Mesendoderm (in vitro differentiated cells): ENCODE measurements around the gene MARK3.
A peak's percentile ranks its signal among the peaks of the same experiment; 100 is the strongest.

Experiments
- DNase-seq: peaks from one replicate; pipeline ENCODE4 v3.0.0; 2013
- H2AK5ac ChIP-seq: 2 replicates; pipeline ENCODE4 v1.6.1; 2013; ENCODE audit warnings: low read length, inconsistent platforms
- H2BK120ac ChIP-seq: 2 replicates; pipeline ENCODE4 v1.6.1; 2013; ENCODE audit warnings: low read depth, mild to moderate bottlenecking, low read length, moderate library complexity, mixed read lengths
- H2BK15ac ChIP-seq: replicated peaks from 2 replicates; pipeline ENCODE4 v1.6.1; 2013; ENCODE audit warnings: low read depth, mild to moderate bottlenecking, moderate library complexity
- H2BK5ac ChIP-seq: 2 replicates; pipeline ENCODE4 v1.6.1; 2013; ENCODE audit warnings: low read length, inconsistent platforms
- H3K18ac ChIP-seq: 2 replicates; pipeline ENCODE4 v1.6.1; 2013; ENCODE audit warnings: mild to moderate bottlenecking, low read length, mixed read lengths
- H3K23ac ChIP-seq: one replicate; pipeline ENCODE4 v1.6.1; 2013; ENCODE audit warnings: low read length
- H3K27ac ChIP-seq: 2 replicates; pipeline ENCODE4 v1.5.1; 2013; ENCODE audit warnings: low read depth, mild to moderate bottlenecking, inconsistent platforms, low read length, moderate library complexity
- H3K27me3 ChIP-seq: 2 replicates; pipeline ENCODE4 v1.6.1; 2013; ENCODE audit warnings: low read length, control low read depth, mild to moderate bottlenecking, inconsistent platforms; ENCODE audit not compliant: insufficient read depth, poor library complexity
- H3K36me3 ChIP-seq: 2 replicates; pipeline ENCODE4 v1.6.1; 2013; ENCODE audit warnings: low read length, inconsistent platforms; ENCODE audit not compliant: control insufficient read depth, insufficient read depth
- H3K4ac ChIP-seq: one replicate; pipeline ENCODE4 v1.6.1; 2013; ENCODE audit warnings: low read depth, mild to moderate bottlenecking, low read length, moderate library complexity
- H3K4me1 ChIP-seq: 2 replicates; pipeline ENCODE4 v1.6.1; 2013; ENCODE audit warnings: low read depth, low read length, inconsistent platforms; ENCODE audit not compliant: control insufficient read depth
- H3K4me2 ChIP-seq: 2 replicates; pipeline ENCODE4 v1.6.1; 2013; ENCODE audit warnings: low read length
- H3K4me3 ChIP-seq: 2 replicates; pipeline ENCODE4 v1.5.1; 2013; ENCODE audit warnings: mild to moderate bottlenecking, low read length
- H3K56ac ChIP-seq: one replicate; pipeline ENCODE4 v1.6.1; 2013; ENCODE audit warnings: low read length
- H3K79me1 ChIP-seq: 2 replicates; pipeline ENCODE4 v1.6.1; 2013; ENCODE audit warnings: low read length, inconsistent platforms
- H3K79me2 ChIP-seq: 2 replicates; pipeline ENCODE4 v1.6.1; 2013; ENCODE audit warnings: mild to moderate bottlenecking, low read length; ENCODE audit not compliant: control insufficient read depth, insufficient read depth
- H3K9ac ChIP-seq: 2 replicates; pipeline ENCODE4 v1.6.1; 2013; ENCODE audit warnings: low read length, inconsistent platforms
- H4K5ac ChIP-seq: one replicate; pipeline ENCODE4 v1.6.1; 2013; ENCODE audit warnings: low read length
- H4K8ac ChIP-seq: one replicate; pipeline ENCODE4 v1.6.1; 2013; ENCODE audit warnings: low read depth, mild to moderate bottlenecking, control low read depth, low read length, moderate library complexity
- WGBS: extraction: QIAGEN DNeasy Blood & Tissue Kit; methylation state at CpG from one replicate; pipeline ENCODE4 v1.1.7; 2013; ENCODE audit warnings: low lambda C conversion rate, missing lambda C conversion rate; ENCODE audit not compliant: insufficient coverage; ENCODE audit errors: extremely low coverage; 5-methylcytosine and 5-hydroxymethylcytosine counted together

Gene MARK3

GRCh38 chr14:103388664-103389063 lies 3.4 kb downstream of the MARK3 start:
- Histone ChIP-seq H3K4me1 (peaks cover 4% of the 10 kb centered on the region), H2BK5ac (no peak overlapping the region), H3K27me3 (no peaks in the 10 kb centered on the region), H4K8ac (no peak overlapping the region), H3K56ac (no peak overlapping the region), H3K36me3 (no peaks in the 10 kb centered on the region), H3K23ac (no peak overlapping the region), H3K18ac (no peak overlapping the region), H3K79me1 (peaks cover 6% of the 10 kb centered on the region), H3K9ac (no peak overlapping the region), H2AK5ac (no peak overlapping the region), H3K4ac (no peak overlapping the region), H3K27ac (no peak overlapping the region), H3K4me3 (no peak overlapping the region), H4K5ac (no peak overlapping the region), H2BK15ac (no peak overlapping the region), H2BK120ac (no peak overlapping the region), H3K79me2 (peaks cover 55% of the 10 kb centered on the region), H3K4me2 (no peak overlapping the region)
- no peak for DNase-seq
- WGBS: no CpG with 5 or more reads among the region's 1 CpG

- WGBS: no CpG with 5 or more reads among the region's 4 CpGs
- Histone ChIP-seq H4K8ac (no peak overlapping the region), H4K5ac (no peak overlapping the region), H3K56ac (no peak overlapping the region), H3K27me3 (no peaks in the 10 kb centered on the region), H3K4me3 (no peak overlapping the region), H3K23ac (no peak overlapping the region), H2BK15ac (no peak overlapping the region), H3K18ac (no peak overlapping the region), H2BK120ac (no peak overlapping the region), H3K4me2 (no peak overlapping the region), H3K4ac (no peak overlapping the region), H2AK5ac (no peak overlapping the region), H2BK5ac (no peak overlapping the region), H3K27ac (no peak overlapping the region), H3K36me3 (no peaks in the 10 kb centered on the region), H3K9ac (no peak overlapping the region), H3K79me2 (peaks cover 63% of the 10 kb centered on the region), H3K79me1 (peaks cover 11% of the 10 kb centered on the region), H3K4me1 (peaks cover 2% of the 10 kb centered on the region)
- no peak for DNase-seq
Measured at GRCh38 chr14:103390605-103391004, 5.4 kb downstream of the MARK3 start.

DNA sequence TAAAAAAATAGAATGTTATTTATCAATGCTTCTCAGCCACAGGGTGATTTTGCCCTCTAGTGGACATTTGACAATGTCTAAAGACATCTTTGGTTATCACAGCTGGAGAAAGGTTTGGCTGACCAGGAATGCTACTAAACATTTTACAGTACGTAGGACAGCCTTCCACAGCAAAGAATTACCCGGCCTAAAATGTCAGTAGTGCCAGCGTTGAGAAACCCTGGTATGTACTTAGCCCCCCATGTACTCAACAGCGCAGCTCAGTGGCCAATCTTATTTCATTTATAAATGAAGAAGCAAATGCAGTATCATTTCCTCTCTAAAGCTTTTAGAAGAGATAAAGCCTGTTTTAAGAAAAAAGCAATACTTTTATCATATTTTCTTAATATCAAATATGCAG lies 5.8 kb downstream of the MARK3 start:
- H4K8ac ChIP-seq: no peak overlapping the region
- H3K4me1 ChIP-seq: peaks cover 2% of the 10 kb centered on the region
- no peak overlapping the region for H2BK15ac ChIP-seq
- H2AK5ac ChIP-seq: no peak overlapping the region
- H3K27me3 ChIP-seq: no peaks in the 10 kb centered on the region
- no peak overlapping the region for H4K5ac ChIP-seq
- H2BK120ac ChIP-seq: no peak overlapping the region
- no CpG with 5 or more reads among the region's 4 CpGs for WGBS
- no peak overlapping the region for H3K27ac ChIP-seq
- H3K79me1 ChIP-seq: peaks cover 10% of the 10 kb centered on the region
- H2BK5ac ChIP-seq: no peak overlapping the region
- H3K79me2 ChIP-seq: peaks cover 63% of the 10 kb centered on the region
- no peaks in the 10 kb centered on the region for H3K36me3 ChIP-seq
- H3K9ac ChIP-seq: no peak overlapping the region
- H3K4me2 ChIP-seq: no peak overlapping the region
- DNase-seq: peak; percentile 63
- H3K56ac ChIP-seq: no peak overlapping the region
- no peak overlapping the region for H3K4ac ChIP-seq
- no peak overlapping the region for H3K18ac ChIP-seq
- H3K4me3 ChIP-seq: no peak overlapping the region
- H3K23ac ChIP-seq: no peak overlapping the region

GRCh38 chr14:103392106-103392505 lies 6.9 kb downstream of the MARK3 start:
- Histone ChIP-seq H3K79me1 (peaks cover 10% of the 10 kb centered on the region), H2BK5ac (no peak overlapping the region), H3K23ac (no peak overlapping the region), H3K4me3 (no peak overlapping the region), H3K56ac (no peak overlapping the region), H4K8ac (no peak overlapping the region), H3K36me3 (no peaks in the 10 kb centered on the region), H4K5ac (no peak overlapping the region), H3K9ac (no peak overlapping the region), H3K18ac (no peak overlapping the region), H2BK15ac (no peak overlapping the region), H2BK120ac (no peak overlapping the region), H3K4ac (no peak overlapping the region), H3K79me2 (peaks cover 59% of the 10 kb centered on the region), H2AK5ac (no peak overlapping the region), H3K27me3 (no peaks in the 10 kb centered on the region), H3K4me1 (peaks cover under 1% of the 10 kb centered on the region), H3K27ac (no peak overlapping the region), H3K4me2 (no peak overlapping the region)
- WGBS: no CpG with 5 or more reads among the region's 5 CpGs
- no peak for DNase-seq

- no peak overlapping the region for H3K27ac ChIP-seq
- no peak for DNase-seq
- no peak overlapping the region for H3K4ac ChIP-seq
- no peak overlapping the region for H2BK5ac ChIP-seq
- H4K8ac ChIP-seq: no peak overlapping the region
- no peaks in the 10 kb centered on the region for H3K27me3 ChIP-seq
- H3K4me2 ChIP-seq: no peak overlapping the region
- H3K79me1 ChIP-seq: peaks cover 10% of the 10 kb centered on the region
- no peak overlapping the region for H2BK15ac ChIP-seq
- no peak overlapping the region for H3K56ac ChIP-seq
- H4K5ac ChIP-seq: no peak overlapping the region
- no peaks in the 10 kb centered on the region for H3K36me3 ChIP-seq
- H2BK120ac ChIP-seq: no peak overlapping the region
- WGBS: no CpG with 5 or more reads among the region's 8 CpGs
- H3K4me3 ChIP-seq: no peak overlapping the region
- no peak overlapping the region for H3K18ac ChIP-seq
- no peak overlapping the region for H3K23ac ChIP-seq
- H3K4me1 ChIP-seq: no peaks in the 10 kb centered on the region
- peaks cover 56% of the 10 kb centered on the region for H3K79me2 ChIP-seq
- H2AK5ac ChIP-seq: no peak overlapping the region
- H3K9ac ChIP-seq: no peak overlapping the region
Measured at GRCh38 chr14:103392572-103392971, 7.4 kb downstream of the MARK3 start.

DNA sequence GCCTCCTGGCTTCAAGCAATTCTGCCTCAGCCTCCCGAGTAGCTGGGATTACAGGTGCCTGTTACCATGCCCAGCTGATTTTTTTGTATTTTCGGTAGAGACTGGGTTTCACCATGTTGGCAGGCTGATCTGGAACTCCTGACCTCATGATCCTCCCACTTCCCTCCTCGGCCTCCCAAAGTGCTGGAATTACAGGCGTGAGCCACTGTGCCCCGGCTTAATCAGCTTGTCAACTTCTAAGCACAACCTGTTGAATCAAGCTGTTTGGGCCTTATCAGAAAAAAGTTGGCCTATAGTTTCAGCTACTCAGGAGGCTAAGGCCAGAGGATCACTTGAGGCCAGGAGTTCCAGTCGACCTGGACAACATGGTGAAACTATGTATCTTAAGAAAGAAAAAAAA lies 7.9 kb downstream of the MARK3 start:
- Histone ChIP-seq H3K4me3 (no peak overlapping the region), H3K9ac (no peak overlapping the region), H3K23ac (no peak overlapping the region), H4K5ac (no peak overlapping the region), H2BK5ac (no peak overlapping the region), H2BK120ac (no peak overlapping the region), H3K56ac (no peak overlapping the region), H3K4ac (no peak overlapping the region), H3K4me1 (no peaks in the 10 kb centered on the region), H3K27ac (peak overlapping the region; percentile 22), H2BK15ac (no peak overlapping the region), H3K79me2 (peaks cover 55% of the 10 kb centered on the region), H3K4me2 (no peak overlapping the region), H2AK5ac (no peak overlapping the region), H3K18ac (no peak overlapping the region), H3K79me1 (peaks cover 11% of the 10 kb centered on the region), H3K27me3 (no peaks in the 10 kb centered on the region), H4K8ac (no peak overlapping the region), H3K36me3 (no peaks in the 10 kb centered on the region)
- DNase-seq: peak; percentile 71
- no CpG with 5 or more reads among the region's 6 CpGs for WGBS
